Natural killer cell (primary cell): ENCODE measurements around the gene NEDD4L. TPM values are rescaled to one million over a fixed set of nuclear protein-coding genes. Genes with fewer than 3 reads are reported as not detected.
A peak's percentile ranks its signal among the peaks of the same experiment; 100 is the strongest.
"Not testable (repeated sequence)": the region's sequence is repeated elsewhere in the genome, so short reads cannot be mapped to it uniquely, and the experiment has no call there.

Experiments
- ATAC-seq, 3 donors: fragments of 150-1000 bp in 2 of 3; fragments of 200-7000 bp in 1 of 3; cut with Tn5 transposase; 1 replicate in 1 of 3; 2 replicates in 2 of 3; pipeline ENCODE4 v1.10.0; 2021; ENCODE audit warnings: mild to moderate bottlenecking in 2 of 3, moderate library complexity in 2 of 3
- DNase-seq, 2 donors: peaks; one replicate each; pipeline versions ENCODE4 v3.0.0 to v3.0.0-alpha.2; 2013 to 2021; ENCODE audit warnings: mixed read lengths in 1 of 2
- H3K27ac ChIP-seq: one replicate; pipeline ENCODE4 v1.5.1; 2013; ENCODE audit warnings: mild to moderate bottlenecking, low read length
- H3K27me3 ChIP-seq: one replicate; pipeline ENCODE4 v1.6.1; 2013; ENCODE audit warnings: low read length; ENCODE audit not compliant: control insufficient read depth, insufficient read depth
- H3K36me3 ChIP-seq: one replicate; pipeline ENCODE4 v1.6.1; 2013; ENCODE audit warnings: low read length; ENCODE audit not compliant: control insufficient read depth, insufficient read depth
- H3K4me1 ChIP-seq: one replicate; pipeline ENCODE4 v1.6.1; 2013; ENCODE audit warnings: low read length; ENCODE audit not compliant: control insufficient read depth, insufficient read depth
- H3K4me3 ChIP-seq: one replicate; pipeline ENCODE4 v1.5.1; 2013; ENCODE audit warnings: low read length
- H3K9me3 ChIP-seq: one replicate; pipeline ENCODE4 v1.6.1; 2013; ENCODE audit warnings: low read length; ENCODE audit not compliant: control insufficient read depth, insufficient read depth
- H3K27ac Mint-ChIP-seq, 2 donors: one replicate each; pipeline ENCODE4 v1.8.0; 2022; ENCODE audit warnings: mild to moderate bottlenecking in 2 of 2, mixed read lengths in 2 of 2, moderate library complexity in 1 of 2
- H3K27me3 Mint-ChIP-seq, 2 donors: one replicate each; pipeline ENCODE4 v1.8.0; 2022; ENCODE audit warnings: low read depth in 2 of 2, mixed read lengths in 2 of 2
- H3K36me3 Mint-ChIP-seq: one replicate; pipeline ENCODE4 v1.8.0; 2022; ENCODE audit warnings: mixed read lengths
- H3K4me1 Mint-ChIP-seq, 2 donors: one replicate each; pipeline ENCODE4 v1.8.0; 2022; ENCODE audit warnings: mixed read lengths in 2 of 2
- H3K4me3 Mint-ChIP-seq: one replicate; pipeline ENCODE4 v1.8.0; 2022; ENCODE audit warnings: mild to moderate bottlenecking, moderate library complexity, mixed read lengths
- H3K9me3 Mint-ChIP-seq, 2 donors: one replicate each; pipeline ENCODE4 v1.8.0; 2022; ENCODE audit warnings: mixed read lengths in 2 of 2
- CTCF ChIP-seq: fragments of 200-600 bp; IDR thresholded peaks from one replicate; pipeline ENCODE4 v1.8.0; 2022; ENCODE audit warnings: antibody characterized with exemption
- WGBS: methylation state at CpG from one replicate; pipeline ENCODE4 v1.1.7; 2013; ENCODE audit warnings: missing lambda C conversion rate; ENCODE audit not compliant: insufficient coverage; 5-methylcytosine and 5-hydroxymethylcytosine counted together
- intact Hi-C: fragments of 100-400 bp; cut with micrococcal nuclease; formaldehyde crosslinking; loops from one replicate; pipeline ENCODE4 v1.14.2; 2022
- total RNA-seq, 4 donors: library from RNA; stranded (reverse); fragments of 120-200 nt in 1 of 4; gene quantifications; one replicate each; pipeline versions ENCODE4 v1.2.3 to v1.2.4, GENCODE V29; 2013 to 2022

NEDD4L gene
- total RNA-seq, 3 donors from 2014 or later (not counting 1 experiment from before 2014, with no cell fraction given) = 3.4 to 15.3 (median 14.3) TPM

DNA sequence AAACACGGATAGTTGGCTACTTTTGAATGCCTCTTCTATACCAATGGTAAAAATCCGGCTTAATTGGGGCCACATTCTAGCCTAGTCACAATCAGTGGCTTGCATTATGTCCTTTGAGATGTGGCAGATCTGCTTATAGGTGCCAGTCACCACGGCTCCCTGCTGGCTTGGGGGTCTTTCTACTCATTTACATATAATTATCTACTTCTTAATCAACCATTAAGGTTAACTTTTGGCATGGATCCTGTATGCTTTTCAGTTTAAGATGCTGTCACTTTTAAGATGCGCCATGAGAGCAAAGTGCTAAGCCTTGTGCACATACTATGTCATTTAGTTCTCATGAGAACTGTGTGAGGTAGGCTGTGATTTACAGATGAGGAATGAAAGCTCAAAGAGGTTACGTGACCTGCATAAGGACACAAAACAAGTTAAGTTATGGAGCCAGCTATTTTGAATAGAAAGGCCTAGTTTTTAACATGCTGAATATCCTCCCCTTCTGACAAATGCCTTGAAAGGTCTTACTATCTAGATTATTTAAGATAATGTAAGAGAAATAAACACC lies 4.1 kb downstream of the NEDD4L start:
- Mint-ChIP-seq H3K27me3 (peaks cover 0 to 4% of the 10 kb centered on the region in 2 donors), H3K4me3 (no peak overlapping the region), H3K9me3 (no peaks in the 10 kb centered on the region), H3K4me1 (peaks cover 19 to 22% of the 10 kb centered on the region in 2 donors), H3K36me3 (no peaks in the 10 kb centered on the region), H3K27ac (no peak overlapping the region)
- peaks cover 14% of the 10 kb centered on the region for H3K4me1 ChIP-seq
- no peaks in the 10 kb centered on the region for H3K36me3 ChIP-seq
- H3K27me3 ChIP-seq = no peaks in the 10 kb centered on the region
- WGBS = 92% methylated on average over 5 of the region's 5 CpGs
- H3K27ac ChIP-seq = no peak overlapping the region
- TF ChIP-seq CTCF = no peak
- ATAC-seq (no peak), DNase-seq (no peak)
- intact Hi-C loops = no loop called here
- H3K9me3 ChIP-seq = no peaks in the 10 kb centered on the region
- no peak overlapping the region for H3K4me3 ChIP-seq

- WGBS = 84% methylated on average over 5 of the region's 6 CpGs
- Mint-ChIP-seq H3K27me3 (peaks cover 0 to 4% of the 10 kb centered on the region in 2 donors), H3K36me3 (no peaks in the 10 kb centered on the region), H3K4me3 (no peak overlapping the region), H3K9me3 (no peaks in the 10 kb centered on the region), H3K4me1 (peaks cover 14 to 17% of the 10 kb centered on the region in 2 donors), H3K27ac (no peak overlapping the region)
- Histone ChIP-seq H3K4me3 (no peak overlapping the region), H3K4me1 (peaks cover 14% of the 10 kb centered on the region), H3K27ac (no peak overlapping the region), H3K36me3 (no peaks in the 10 kb centered on the region), H3K27me3 (no peaks in the 10 kb centered on the region), H3K9me3 (no peaks in the 10 kb centered on the region)
- DNase-seq (no peak), ATAC-seq (no peak)
- TF ChIP-seq CTCF = no peak
- intact Hi-C loops = no loop called here
These were observed 5.1 kb downstream of the NEDD4L start for GRCh38 chr18:58049000-58049688.

- H3K27me3 Mint-ChIP-seq, H3K4me3 ChIP-seq, H3K36me3 ChIP-seq, H3K27ac ChIP-seq, H3K4me1 Mint-ChIP-seq, H3K4me1 ChIP-seq, H3K36me3 Mint-ChIP-seq, H3K4me3 Mint-ChIP-seq, ATAC-seq, H3K27me3 ChIP-seq, H3K9me3 Mint-ChIP-seq, intact Hi-C loops, H3K27ac Mint-ChIP-seq, H3K9me3 ChIP-seq, DNase-seq: not testable (repeated sequence)
- 93% methylated on average over 3 of the region's 3 CpGs for WGBS
These were observed 6.9 kb downstream of the NEDD4L start for GRCh38 chr18:58050963-58051362.

DNA sequence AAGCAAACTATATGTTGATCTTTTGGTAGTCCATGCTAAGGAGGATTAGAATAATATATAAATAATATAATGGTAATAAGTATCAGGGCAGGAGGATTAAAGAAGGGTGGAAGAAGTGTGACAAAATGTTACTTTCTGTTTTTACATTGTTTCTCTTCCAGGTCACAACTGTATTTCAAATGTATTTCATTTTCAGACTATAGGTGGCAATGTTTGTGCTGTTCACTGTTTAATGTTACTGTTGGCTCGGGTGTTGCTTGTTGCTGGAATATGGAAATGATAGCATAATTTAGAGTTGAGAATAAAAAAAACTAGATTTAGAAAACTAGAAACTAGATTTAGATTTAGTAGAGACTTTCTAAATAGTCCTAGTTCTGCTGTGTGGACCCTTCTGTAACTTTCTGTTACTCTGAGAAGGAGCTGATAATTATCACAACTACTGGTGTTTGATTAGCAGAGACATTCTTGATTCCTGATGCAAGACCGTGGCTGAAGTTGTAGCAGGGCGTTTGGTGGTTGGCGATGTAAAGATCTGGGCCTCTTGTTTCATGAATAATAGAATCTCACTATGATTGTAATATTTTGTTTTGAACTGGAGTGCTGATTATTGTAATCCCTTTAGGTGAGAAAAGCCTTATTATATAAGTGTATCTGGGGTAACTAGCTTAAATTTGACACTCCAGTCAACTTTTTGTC lies 7.9 kb downstream of the NEDD4L start:
- H3K9me3 ChIP-seq = no peaks in the 10 kb centered on the region
- intact Hi-C loops = no loop called here
- H3K4me1 ChIP-seq = no peaks in the 10 kb centered on the region
- H3K36me3 ChIP-seq = no peaks in the 10 kb centered on the region
- DNase-seq (peak in 1 of 2 donors; percentile 22), ATAC-seq (peak in 1 of 3 donors; percentile 60)
- no peaks in the 10 kb centered on the region for H3K9me3 Mint-ChIP-seq
- H3K27me3 Mint-ChIP-seq = no peaks in the 10 kb centered on the region
- no peak overlapping the region for H3K4me3 ChIP-seq
- H3K4me1 Mint-ChIP-seq = peaks cover 0 to 7% of the 10 kb centered on the region in 2 donors
- H3K36me3 Mint-ChIP-seq = no peaks in the 10 kb centered on the region
- TF ChIP-seq CTCF = no peak
- no peak overlapping the region for H3K4me3 Mint-ChIP-seq
- WGBS = 58% methylated on average over 4 of the region's 4 CpGs
- no peak overlapping the region for H3K27ac ChIP-seq
- no peaks in the 10 kb centered on the region for H3K27me3 ChIP-seq
- peak overlapping the region in 1 of 2 donors; percentile 14 for H3K27ac Mint-ChIP-seq
